AG04450 (cell line): Measurements from ENCODE around the gene MYO18B. TPM values are rescaled to one million over a fixed set of nuclear protein-coding genes. Genes with fewer than 3 reads are reported as not detected.
"Not testable (repeated sequence)": the region's sequence is repeated elsewhere in the genome, so short reads cannot be mapped to it uniquely, and the experiment has no call there.

ENCODE experiments used
- CTCF ChIA-PET: fragments of 300-600, 350-600 bp; formaldehyde crosslinking; extraction: SDS; loops from one replicate; lab custom pipeline; 2022; ENCODE audit warnings: antibody characterized with exemption, inconsistent platforms; lab: Charles Lee
- POLR2A ChIA-PET: fragments of 350-600 bp; formaldehyde crosslinking; extraction: SDS; loops from one replicate; lab custom pipeline; 2021; ENCODE audit warnings: antibody characterized with exemption, inconsistent platforms; lab: Yijun Ruan, JAX
- DNase-seq: peaks from one replicate; pipeline ENCODE4 v3.0.0-alpha.2; 2011; ENCODE audit warnings: low read depth, low spot score
- H3K27ac ChIP-seq: one replicate; pipeline ENCODE4 v1.5.1; 2012; ENCODE audit warnings: low read depth, low read length, control low read depth
- H3K27me3 ChIP-seq: one replicate; pipeline ENCODE4 v1.6.0; 2012; ENCODE audit warnings: low read length; ENCODE audit not compliant: control insufficient read depth, insufficient read depth
- H3K4me3 ChIP-seq: 2 replicates; pipeline ENCODE4 v1.5.1; 2011; ENCODE audit warnings: mild to moderate bottlenecking, low read depth, low read length, control low read depth
- H3K9me3 ChIP-seq: 2 replicates; pipeline ENCODE4 v1.5.1; 2012; ENCODE audit warnings: low read length; ENCODE audit not compliant: control insufficient read depth, insufficient read depth
- polyA plus RNA-seq: library from polyadenylated mRNA; depleted of rRNA; stranded (reverse); fragments of >200 nt; gene quantifications from 2 replicates; pipeline ENCODE4 v1.2.3, GENCODE V29; 2011
- TF ChIP-seq, protein P1 (sequence below): IDR thresholded peaks from 2 replicates; pipeline ENCODE4 v1.5.1; 2011; ENCODE audit warnings: low read depth, low read length, control low read depth, inconsistent platforms

MYO18B gene
- polyA plus RNA-seq, 1 experiment: not detected

DNA sequence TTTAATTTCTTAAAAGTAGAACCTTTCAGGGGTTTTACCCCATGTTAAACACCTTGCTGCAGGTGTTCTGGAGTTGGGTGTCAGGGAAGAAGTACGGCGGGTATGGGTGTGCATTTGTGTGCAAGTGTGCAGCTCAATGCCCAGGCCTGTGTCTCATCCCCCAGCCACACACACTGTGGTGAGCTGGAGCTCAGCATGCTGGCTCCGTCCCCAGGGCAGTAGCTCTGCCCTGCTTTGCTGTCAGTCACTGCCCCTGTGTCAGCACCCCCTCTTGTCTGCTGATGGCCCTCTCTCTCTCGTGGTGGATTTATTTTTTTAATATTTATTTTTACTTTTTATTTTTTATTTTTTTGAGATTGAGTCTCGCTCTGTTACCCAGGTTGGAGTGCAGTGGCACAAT is 35.8 kb upstream of the MYO18B start:
- no peak for DNase-seq
- Histone ChIP-seq H3K9me3 (no peaks in the 10 kb centered on the region), H3K27ac (no peak overlapping the region), H3K4me3 (no peak overlapping the region), H3K27me3 (no peaks in the 10 kb centered on the region)
- TF ChIP-seq, protein P1, sequence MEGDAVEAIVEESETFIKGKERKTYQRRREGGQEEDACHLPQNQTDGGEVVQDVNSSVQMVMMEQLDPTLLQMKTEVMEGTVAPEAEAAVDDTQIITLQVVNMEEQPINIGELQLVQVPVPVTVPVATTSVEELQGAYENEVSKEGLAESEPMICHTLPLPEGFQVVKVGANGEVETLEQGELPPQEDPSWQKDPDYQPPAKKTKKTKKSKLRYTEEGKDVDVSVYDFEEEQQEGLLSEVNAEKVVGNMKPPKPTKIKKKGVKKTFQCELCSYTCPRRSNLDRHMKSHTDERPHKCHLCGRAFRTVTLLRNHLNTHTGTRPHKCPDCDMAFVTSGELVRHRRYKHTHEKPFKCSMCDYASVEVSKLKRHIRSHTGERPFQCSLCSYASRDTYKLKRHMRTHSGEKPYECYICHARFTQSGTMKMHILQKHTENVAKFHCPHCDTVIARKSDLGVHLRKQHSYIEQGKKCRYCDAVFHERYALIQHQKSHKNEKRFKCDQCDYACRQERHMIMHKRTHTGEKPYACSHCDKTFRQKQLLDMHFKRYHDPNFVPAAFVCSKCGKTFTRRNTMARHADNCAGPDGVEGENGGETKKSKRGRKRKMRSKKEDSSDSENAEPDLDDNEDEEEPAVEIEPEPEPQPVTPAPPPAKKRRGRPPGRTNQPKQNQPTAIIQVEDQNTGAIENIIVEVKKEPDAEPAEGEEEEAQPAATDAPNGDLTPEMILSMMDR: no peak
- ChIA-PET POLR2A (no interaction called here), CTCF (no interaction called here)

DNA sequence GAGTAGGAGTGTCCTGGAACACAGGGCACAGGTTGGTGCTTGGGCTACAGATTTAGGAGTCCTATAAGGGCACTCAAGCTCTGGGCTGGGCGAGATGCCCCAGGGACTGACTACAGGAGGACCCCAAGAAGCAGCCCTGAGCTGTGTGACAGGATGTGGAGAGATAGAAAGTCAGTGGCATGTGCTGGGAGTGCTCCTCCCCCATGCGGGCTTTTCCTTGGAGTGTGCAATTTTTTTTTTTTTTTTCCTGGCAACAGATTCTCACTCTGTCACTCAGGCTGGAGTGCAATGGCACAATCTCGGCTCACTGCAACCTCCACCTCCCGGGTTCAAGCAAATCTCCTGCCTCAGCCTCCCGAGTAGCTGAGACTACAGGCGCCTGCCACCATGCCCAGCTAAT is 33.6 kb upstream of the MYO18B start:
- POLR2A ChIA-PET, H3K9me3 ChIP-seq, H3K27ac ChIP-seq, CTCF ChIA-PET, H3K4me3 ChIP-seq, DNase-seq, H3K27me3 ChIP-seq: not testable (repeated sequence)

DNA sequence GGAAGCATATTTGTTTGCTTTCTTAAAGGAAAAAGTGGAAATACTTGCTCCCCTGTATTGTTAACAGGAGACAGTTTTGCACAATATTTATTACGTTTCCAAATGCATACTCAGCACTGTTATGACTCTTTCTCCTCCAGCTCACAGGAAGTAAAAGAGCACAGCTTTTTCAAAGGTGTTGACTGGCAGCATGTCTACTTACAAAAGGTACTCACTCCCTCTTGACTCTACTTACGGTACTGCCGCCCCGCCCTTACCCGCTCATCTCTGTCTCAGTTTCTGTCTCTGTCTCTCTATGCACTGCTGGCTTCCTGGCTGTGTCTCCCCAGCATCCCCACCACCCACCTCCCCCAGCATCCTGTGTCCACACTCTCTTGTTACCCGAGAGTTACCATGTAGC is 32.2 kb upstream of the MYO18B start:
- Histone ChIP-seq H3K27ac (no peak overlapping the region), H3K4me3 (no peak overlapping the region), H3K9me3 (no peaks in the 10 kb centered on the region), H3K27me3 (no peaks in the 10 kb centered on the region)
- TF ChIP-seq, protein P1: no peak
- ChIA-PET CTCF (no interaction called here), POLR2A (no interaction called here)
- DNase-seq: no peak

DNA sequence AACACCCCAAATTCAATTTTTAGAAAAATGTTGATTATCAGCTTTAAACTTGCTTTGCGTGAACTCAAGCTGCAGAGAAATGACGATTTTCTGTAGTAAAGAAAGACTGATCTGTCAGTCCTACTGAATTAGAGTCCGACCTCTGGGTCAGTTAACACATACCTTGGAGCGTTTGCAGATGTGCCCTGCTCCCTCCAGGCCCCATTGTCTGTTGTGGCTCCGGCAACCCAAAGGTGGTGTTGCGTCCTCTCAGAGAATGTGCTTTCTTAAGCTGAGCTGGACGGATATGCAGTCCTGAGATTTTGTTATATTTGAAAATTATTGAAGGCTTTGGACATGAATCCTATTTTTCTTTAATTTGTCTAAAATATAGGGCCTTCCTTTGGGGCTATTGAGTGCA is 31.5 kb upstream of the MYO18B start:
- ChIA-PET POLR2A (no interaction called here), CTCF (no interaction called here)
- Histone ChIP-seq H3K27me3 (no peaks in the 10 kb centered on the region), H3K9me3 (no peaks in the 10 kb centered on the region), H3K4me3 (no peak overlapping the region), H3K27ac (no peak overlapping the region)
- TF ChIP-seq, protein P1: no peak
- DNase-seq: no peak

DNA sequence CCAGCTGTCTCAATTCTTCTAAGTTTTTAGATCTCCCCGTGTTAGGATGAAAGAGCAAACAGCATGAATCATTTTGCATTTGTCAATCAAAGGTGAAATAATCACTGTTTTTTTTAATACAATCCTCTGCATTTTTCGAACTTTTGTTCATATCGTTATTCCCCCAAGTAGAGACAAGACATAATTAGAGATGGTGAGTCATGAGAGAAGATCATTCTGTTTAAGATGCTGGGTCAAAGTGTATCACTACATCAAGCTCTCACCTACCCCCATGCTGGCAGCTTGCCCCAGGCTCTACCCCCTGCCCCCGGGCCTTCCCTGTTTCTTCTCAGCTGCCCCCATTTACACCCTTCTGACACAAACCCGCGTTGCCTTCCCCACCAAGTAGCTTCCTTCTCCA is 30.5 kb upstream of the MYO18B start:
- no peaks in the 10 kb centered on the region for H3K9me3 ChIP-seq
- no peak for DNase-seq
- no peak overlapping the region for H3K27ac ChIP-seq
- H3K4me3 ChIP-seq: no peak overlapping the region
- H3K27me3 ChIP-seq: no peaks in the 10 kb centered on the region
- ChIA-PET POLR2A (no interaction called here), CTCF (no interaction called here)
- TF ChIP-seq, protein P1: no peak
